NCI-H1092 treated with DMSO at 0.1 percent for 48 hours (cell line): ENCODE measurements around the gene PI4KA.
"Not testable (repeated sequence)": the region's sequence is repeated elsewhere in the genome, so short reads cannot be mapped to it uniquely, and the experiment has no call there.

Experiments used
- DNase-seq: peaks from one replicate; lab custom pipeline; 2025; lab: John Stamatoyannopoulos, UW

Gene PI4KA

GRCh38 chr22:20847318-20847822, 11.2 kb downstream of the PI4KA start:
- DNase-seq: no peak

- no peak for DNase-seq
Observed at GRCh38 chr22:20844055-20845037, 14.3 kb downstream of the PI4KA start.

GRCh38 chr22:20843501-20843900, 15.1 kb downstream of the PI4KA start:
- no peak for DNase-seq

GRCh38 chr22:20840646-20841371, 17.8 kb downstream of the PI4KA start:
- no peak for DNase-seq

GRCh38 chr22:20839837-20840645, 18.6 kb downstream of the PI4KA start:
- no peak for DNase-seq

- not testable (repeated sequence) for DNase-seq
Observed at GRCh38 chr22:20839354-20839753, 19.3 kb downstream of the PI4KA start.

GRCh38 chr22:20836987-20837823, 21.4 kb downstream of the PI4KA start:
- DNase-seq: no peak

GRCh38 chr22:20834725-20835124, 23.9 kb downstream of the PI4KA start:
- no peak for DNase-seq

GRCh38 chr22:20834206-20834605, 24.4 kb downstream of the PI4KA start:
- no peak for DNase-seq

GRCh38 chr22:20833225-20833665, 25.4 kb downstream of the PI4KA start:
- DNase-seq: no peak

- no peak for DNase-seq
Observed at GRCh38 chr22:20829491-20830134, 29.0 kb downstream of the PI4KA start.

- not testable (repeated sequence) for DNase-seq
Observed at GRCh38 chr22:20826373-20827152, 32.0 kb downstream of the PI4KA start.

GRCh38 chr22:20825624-20826023, 33.0 kb downstream of the PI4KA start:
- DNase-seq: no peak

GRCh38 chr22:20825216-20825615, 33.4 kb downstream of the PI4KA start:
- not testable (repeated sequence) for DNase-seq

GRCh38 chr22:20823264-20823663, 35.3 kb downstream of the PI4KA start:
- DNase-seq: no peak

- DNase-seq: no peak
Observed at GRCh38 chr22:20822240-20822639, 36.4 kb downstream of the PI4KA start.

GRCh38 chr22:20821717-20822239, 36.8 kb downstream of the PI4KA start:
- DNase-seq: not testable (repeated sequence)

GRCh38 chr22:20819471-20819870, 39.1 kb downstream of the PI4KA start:
- DNase-seq: no peak

- DNase-seq: no peak
Observed at GRCh38 chr22:20818471-20818870, 40.1 kb downstream of the PI4KA start.
